Medulla oblongata (tissue), 1 donor: ENCODE results near the gene SEMA5B.

ENCODE experiments used
- DNase-seq: peaks from one replicate; pipeline ENCODE4 v3.0.0-alpha.2; 2015; ENCODE audit errors: extremely low spot score

Gene SEMA5B

DNA sequence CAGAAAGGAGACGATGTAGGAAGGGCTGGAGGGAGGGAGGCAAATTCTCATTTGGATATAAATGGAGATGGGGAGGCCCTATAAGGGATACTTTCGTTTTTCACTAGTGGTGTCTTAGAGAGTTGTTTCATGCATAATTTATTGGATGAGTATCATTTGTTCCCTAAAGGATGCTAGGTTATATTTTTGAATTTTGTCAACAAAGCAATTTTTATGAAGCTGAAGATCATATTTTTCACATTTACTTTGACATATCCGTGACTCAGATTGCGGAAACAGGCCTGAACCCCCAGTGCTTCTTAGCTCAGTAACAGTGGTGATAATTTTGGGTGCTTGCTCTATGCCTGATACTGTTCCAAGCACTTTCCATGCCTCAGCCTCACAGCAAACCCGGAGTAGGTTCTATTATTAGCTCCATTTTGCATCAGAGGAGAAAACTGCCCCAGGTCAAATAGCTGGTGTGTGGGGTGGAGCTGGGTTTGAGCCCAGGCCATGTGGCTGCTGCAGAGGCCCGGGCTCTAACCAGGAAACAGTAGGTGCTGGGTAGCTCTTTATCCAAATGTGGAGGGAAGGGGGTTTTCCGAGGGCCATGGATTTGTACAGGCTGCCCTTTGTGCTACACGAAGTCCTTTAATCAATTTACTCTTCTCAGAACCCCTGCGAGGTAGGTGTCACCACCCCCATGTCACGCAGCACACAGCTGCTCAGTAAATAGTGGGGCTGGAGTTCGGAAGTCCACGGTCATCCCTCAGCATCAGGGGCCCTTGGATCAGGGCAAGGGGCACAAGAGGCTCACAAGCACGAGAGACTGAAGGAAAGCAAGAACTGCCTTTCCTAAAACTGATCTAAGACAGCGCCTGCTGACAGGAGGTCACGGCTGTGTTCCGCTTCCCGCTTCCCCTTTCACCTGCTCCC is 133.6 kb downstream of the SEMA5B start:
- DNase-seq = no peak

DNA sequence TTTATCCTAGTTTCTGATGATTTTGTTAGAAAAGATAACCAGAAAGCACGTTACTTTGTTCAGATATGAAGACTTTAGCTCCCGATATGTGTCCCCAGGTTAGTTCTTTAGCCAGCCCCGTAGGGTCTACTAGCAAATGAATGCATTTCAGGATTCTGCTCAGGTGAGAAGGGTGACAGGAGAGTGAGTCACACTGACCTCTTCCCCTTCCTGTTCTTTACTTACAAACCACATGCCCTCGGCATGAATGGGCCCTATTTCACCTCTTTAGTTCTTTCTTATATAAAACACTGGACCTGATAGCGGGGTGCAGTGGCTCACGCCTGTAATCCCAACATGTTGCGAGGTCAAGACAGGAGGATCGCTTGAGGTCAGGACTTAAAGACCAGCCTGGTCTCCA is 134.3 kb downstream of the SEMA5B start:
- no peak for DNase-seq

DNA sequence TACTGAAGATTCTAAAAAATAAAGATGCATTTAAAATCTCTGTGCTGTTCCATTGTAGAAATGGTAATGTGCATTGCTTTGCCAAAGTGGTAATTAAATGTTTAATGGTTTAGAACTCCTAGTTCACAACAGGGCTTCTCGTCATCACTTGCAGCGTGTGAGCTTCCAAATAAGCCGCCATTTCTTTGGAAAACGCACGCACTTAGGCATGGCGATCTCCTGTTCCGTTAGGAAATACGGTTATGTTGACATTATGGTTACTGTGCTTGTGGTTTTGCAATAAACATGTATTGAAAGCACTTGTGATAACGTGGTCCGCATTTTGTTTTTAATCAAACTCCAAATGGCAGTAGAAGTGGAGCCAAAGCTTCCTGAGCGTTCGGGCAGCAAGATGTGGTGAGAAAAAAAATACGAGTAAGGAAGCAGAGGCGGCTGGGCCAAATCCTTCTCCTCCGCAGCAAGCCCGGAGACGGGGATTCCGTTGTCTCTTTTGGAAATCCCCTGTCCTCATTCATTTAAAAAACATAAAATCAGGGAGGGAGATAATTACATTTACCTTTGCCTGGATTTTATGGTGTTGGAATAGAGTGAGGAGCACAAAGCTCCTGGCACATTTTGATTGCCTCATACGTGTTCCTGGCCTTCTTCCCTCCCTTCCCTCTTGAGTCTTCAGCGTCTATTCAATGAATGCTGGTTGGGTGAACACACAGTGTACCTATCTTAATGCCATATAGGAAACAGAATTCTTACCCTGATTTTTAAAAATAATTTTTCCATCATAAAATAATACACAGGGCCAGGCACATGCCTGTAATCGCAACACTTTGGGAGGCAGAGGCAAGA is 135.2 kb downstream of the SEMA5B start:
- DNase-seq = no peak

DNA sequence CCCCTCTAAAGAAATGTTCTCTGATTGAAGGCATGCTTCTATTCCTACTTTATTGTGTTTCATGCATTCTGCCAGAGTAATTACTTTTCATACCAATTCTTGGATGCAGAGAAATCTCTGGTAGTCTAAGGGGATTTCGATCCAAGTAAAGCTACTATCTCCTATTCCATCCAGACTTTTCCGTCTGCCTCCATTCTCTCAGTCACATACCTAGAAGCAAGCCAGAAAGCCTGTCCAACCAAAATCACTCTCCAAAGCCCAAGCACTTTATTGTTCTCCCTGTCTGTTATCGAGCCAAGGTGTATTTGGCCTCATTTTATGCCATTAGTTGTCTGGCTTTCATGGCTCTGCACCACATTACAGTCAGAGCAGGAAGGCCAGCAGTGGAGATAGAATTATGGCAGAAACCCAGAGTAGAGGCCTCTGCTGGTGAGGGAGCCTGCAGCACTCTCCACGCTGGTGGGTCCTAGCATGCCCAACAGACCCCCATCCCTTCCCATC is 136.8 kb downstream of the SEMA5B start:
- DNase-seq = no peak

DNA sequence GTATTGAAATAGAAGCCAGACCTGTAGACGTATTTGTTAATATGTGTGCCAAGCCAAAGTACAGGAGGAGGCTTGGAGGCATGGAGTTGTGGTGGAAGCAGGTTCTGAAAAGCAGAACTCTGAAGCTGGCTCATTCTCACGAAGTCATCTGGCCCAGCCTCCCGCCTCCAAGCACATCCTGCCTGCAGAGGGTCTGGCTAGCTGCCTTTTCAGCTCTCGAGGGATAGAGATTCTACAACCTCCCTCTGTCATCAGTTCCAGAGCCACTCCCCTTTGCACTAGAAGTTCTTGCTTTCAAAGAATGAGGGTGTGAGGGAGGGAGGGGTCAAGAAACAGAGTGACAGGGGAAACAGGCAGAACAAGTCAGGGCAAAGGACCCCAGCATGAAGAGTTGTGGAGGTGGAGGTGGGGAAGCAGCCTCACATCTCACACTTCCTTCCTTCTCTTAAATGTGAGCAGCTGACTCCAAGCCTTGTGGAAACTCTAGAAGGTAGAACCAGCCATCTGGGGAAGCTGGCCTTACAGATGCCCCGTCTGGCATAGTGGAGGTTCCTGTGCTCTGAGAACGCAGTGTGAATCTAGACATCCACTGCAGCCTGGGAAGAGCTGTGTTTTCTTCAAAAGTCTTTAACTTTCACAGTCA is 137.4 kb downstream of the SEMA5B start:
- DNase-seq = peak; percentile 81

DNA sequence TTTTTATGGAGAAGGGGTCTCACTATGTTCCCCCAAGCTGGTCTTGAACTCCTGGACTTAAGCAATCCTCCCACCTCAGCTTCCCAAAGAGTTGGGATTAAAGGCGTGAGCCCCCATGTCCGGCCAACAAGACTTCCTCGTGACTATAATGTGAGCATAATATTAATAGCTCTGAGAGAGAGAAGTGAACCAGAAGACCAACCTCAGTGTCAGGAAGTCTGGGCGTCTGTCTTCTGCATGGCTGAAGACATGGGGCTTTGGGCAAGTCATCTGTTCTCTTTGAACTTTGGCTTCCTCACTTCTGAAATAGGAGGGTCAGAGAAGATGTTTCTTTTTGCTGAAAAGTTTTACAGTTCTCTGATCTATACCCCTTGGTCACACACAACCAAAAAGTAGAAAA is 140.6 kb downstream of the SEMA5B start:
- DNase-seq = peak; percentile 72

DNA sequence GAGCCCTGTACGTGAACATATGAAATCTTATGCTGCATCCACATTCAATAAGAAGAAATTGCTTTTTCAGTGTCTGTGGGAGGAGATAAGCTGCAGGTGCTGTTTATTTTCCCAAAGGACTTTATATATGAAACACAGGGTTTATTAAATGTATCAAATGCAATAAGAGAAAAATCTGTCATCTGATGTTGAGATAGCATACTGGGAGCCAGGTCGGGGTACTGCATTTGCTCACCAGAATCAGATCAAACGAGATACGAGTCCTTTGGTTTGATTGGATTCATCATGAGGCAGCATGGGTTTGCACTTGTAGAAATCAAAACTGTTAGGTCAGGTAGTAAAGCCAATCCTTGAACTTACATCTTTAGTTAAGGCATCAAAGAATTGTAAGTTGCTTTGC is 141.3 kb downstream of the SEMA5B start:
- no peak for DNase-seq

DNA sequence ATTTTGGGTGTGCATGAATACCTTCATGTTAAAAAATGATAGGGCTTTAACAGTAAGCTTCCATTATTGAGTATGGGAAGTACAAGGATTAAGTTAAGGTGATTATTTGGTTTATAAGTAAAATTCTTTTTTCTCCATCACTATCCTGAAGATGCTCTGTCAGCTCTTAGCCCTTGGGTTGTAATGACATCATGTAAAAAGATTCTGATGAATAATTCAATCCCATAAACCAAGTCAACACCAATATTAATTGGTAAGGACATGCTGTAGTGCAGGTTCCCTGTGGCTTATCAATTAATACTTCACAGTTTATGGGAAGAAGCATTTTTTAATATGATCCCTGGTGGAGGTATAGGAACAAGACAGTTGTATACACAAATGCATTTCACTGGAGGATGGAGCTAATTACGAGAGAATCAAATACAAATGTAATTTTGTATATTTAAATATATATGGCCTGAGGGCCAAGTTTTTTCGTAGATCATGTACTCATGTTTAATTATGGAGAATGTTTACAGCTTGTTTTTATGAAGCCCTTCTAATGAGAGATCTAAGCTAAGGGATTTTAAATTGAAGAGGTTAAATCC is 145.1 kb downstream of the SEMA5B start:
- no peak for DNase-seq

DNA sequence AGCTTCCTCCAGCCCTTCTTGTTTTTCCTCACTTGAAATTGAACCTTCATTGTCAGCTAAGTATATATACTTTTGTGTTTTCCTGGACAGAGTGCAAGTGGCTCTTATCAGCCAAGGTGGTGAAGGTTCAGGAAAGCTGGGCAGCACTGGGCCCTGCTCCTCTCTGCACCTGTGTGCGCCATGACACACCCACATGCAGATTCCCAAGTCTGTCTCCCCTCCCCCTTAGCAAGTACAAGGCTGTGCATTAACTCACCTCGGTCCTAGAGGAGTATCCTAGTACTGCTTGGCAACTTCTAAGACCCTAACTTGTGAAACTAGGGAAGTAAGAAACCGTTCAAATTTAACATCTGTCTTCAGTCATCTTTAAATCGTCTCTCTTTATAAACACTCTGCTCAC is 146.9 kb downstream of the SEMA5B start:
- no peak for DNase-seq

DNA sequence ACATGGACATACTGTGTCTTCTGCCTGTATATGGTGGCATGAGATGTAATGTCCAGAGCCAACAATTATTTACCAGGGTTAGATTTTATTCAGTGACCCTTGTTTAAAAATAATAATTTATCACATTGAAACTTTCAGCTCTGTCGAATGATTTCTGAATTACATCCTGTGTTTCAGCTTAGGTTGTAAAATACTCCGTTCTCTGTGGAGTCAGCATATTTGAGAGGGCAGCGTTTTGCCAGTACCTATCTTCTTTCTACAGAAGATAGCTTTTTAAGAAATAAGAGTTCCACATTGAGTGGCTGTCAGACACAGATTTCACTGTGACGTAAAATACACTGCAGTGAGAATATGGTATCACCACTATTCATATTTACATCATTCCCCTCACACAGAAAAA is 147.4 kb downstream of the SEMA5B start:
- DNase-seq = no peak

DNA sequence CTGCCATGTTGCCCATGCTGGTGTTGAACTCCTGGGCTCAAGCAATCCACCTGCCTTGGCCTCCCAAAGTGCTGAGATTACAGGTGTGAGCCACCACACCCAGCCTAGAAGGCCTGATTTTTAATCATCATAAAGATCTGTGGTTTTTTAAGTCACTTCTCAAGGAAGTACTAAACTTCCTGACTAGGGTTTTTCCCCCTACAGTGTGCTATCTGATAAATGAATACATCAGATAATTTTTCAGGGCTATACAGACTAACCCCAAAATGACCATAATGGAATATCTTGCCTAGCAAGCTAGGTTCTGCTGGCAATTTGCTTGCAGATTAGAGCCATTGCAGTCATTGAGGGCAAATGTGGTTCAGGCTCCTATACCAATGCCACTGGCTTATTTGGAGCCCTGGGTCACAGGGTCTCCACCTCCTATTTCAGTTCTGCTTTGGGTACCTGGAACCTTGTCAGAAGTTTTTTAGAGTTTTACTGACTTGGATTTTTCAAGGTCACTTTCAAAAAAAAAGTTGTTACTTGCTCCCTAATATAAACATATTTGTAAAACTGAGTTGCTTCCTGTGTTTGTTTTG is 151.9 kb downstream of the SEMA5B start:
- DNase-seq = no peak

DNA sequence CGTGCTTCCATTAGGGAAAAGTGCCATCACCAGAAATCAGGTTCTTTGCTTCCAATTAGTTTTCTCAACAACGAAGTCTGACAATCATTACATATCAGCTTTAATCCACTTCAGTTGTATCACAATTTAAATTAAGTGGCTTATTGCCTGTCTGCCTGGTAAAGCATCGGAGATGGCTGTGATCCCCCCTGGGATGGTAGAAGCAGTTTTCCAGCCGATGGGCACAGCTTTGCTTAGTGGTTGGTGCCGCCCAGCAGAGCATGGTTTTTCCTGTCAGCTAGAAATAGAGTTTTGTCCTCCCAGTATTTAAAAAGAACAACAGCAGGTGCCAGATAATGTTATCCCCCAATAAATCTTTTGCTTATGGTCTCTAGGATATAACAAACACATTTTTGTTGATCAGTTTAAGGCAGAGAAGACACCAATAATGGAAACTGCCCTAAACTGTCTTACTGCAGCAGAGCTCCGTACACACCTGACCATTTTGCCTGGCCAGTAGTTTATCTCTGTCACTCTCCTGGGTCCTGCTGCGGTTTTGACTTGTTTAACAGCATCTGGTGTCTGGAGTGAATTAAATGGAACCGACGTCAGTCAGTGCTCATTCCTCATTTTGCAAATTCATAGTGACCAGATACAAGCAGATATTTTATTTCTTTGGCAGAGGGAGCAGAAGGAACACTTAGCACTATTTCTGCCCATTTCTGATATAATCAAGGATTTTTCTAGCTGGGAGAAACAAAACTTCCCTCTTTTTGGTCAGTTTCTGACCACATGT is 153.6 kb downstream of the SEMA5B start:
- no peak for DNase-seq

DNA sequence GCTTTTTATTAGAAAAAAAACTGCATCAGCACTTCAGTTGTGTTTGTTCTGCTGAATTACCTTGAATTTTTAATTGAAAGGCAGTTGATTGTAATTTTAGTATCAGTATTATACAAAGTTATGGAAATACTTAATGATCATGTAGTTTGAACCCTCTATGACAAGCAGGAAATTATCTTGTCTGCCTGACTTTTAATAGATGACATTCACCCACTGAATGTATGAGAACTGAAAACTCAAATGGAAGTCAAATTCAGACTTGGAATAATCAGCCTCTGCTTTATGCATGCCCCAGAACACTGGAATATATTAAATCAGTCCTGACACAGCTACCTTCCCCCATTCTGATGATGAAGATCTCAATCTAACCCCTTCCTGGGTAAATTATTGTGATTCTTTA is 159.2 kb downstream of the SEMA5B start:
- DNase-seq = no peak

DNA sequence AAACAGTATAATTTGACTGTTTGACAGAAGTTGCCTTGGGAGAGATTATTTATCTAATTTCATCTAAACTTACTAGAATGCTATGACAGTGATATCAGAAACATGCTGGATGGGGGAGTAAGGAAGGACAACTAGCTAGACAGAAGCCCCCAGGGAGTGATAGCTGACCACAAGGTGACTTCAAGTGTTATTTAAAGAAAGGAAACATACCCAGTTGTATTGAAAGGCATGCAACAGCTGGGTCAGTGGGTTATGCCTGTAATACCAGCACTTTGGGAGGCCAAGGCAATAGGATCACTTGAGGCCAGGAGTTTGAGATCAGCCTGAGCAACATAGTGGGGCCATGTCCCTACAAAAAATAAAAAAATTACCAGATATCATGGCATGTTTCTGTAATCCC is 163.1 kb downstream of the SEMA5B start:
- no peak for DNase-seq

DNA sequence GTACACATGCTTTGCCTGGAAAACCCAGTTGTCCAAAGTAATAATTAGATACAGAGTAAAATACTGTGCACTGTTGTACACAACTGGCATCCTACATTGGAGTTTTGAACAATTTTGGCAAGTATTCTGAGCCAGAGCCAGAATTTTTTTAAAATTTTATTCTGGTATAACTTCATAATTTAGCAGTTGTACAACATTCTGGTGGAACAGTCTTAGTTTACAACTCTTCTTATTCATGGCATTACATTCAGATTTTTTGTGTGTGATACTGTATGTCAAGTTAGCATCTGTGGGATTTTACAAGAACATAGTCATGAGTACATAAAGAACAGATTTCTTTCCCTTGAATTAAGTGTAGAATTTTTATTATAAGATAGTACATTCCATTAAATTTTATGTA is 165.2 kb downstream of the SEMA5B start:
- no peak for DNase-seq
